SKM-1 treated with dmso at 0.1 percent for 144 hours (cell line): ENCODE measurements around the gene OSBPL10.
"Not testable (repeated sequence)": the region's sequence is repeated elsewhere in the genome, so short reads cannot be mapped to it uniquely, and the experiment has no call there.

Experiments used
- DNase-seq: peaks from one replicate; lab custom pipeline; 2025; ENCODE audit not compliant: unreplicated experiment; lab: John Stamatoyannopoulos, UW

OSBPL10 gene

GRCh38 chr3:31819441-31819840 is 161.6 kb downstream of the OSBPL10 start:
- DNase-seq: no peak

- DNase-seq: no peak
Measured at GRCh38 chr3:31817411-31817966, 163.6 kb downstream of the OSBPL10 start.

- no peak for DNase-seq
Measured at GRCh38 chr3:31815631-31816440, 165.2 kb downstream of the OSBPL10 start.

GRCh38 chr3:31815006-31815405 is 166.1 kb downstream of the OSBPL10 start:
- no peak for DNase-seq

GRCh38 chr3:31813686-31814085 is 167.4 kb downstream of the OSBPL10 start:
- no peak for DNase-seq

- DNase-seq: no peak
Measured at GRCh38 chr3:31813197-31813596, 167.9 kb downstream of the OSBPL10 start.

GRCh38 chr3:31810991-31811433 is 170.1 kb downstream of the OSBPL10 start:
- no peak for DNase-seq

GRCh38 chr3:31808143-31808720 is 172.8 kb downstream of the OSBPL10 start:
- DNase-seq: no peak

- no peak for DNase-seq
Measured at GRCh38 chr3:31804251-31805051, 176.6 kb downstream of the OSBPL10 start.

- DNase-seq: peak; percentile 3
Measured at GRCh38 chr3:31802981-31803740, 177.9 kb downstream of the OSBPL10 start.

GRCh38 chr3:31800436-31800835 is 180.6 kb downstream of the OSBPL10 start:
- no peak for DNase-seq

- no peak for DNase-seq
Measured at GRCh38 chr3:31798840-31799239, 182.2 kb downstream of the OSBPL10 start.

GRCh38 chr3:31793821-31794220 is 187.2 kb downstream of the OSBPL10 start:
- no peak for DNase-seq

GRCh38 chr3:31791090-31791430 is 190.0 kb downstream of the OSBPL10 start:
- no peak for DNase-seq

GRCh38 chr3:31790193-31791089 is 190.6 kb downstream of the OSBPL10 start:
- DNase-seq: no peak

GRCh38 chr3:31789429-31789828 is 191.6 kb downstream of the OSBPL10 start:
- DNase-seq: no peak

- DNase-seq: no peak
Measured at GRCh38 chr3:31785734-31786133, 195.3 kb downstream of the OSBPL10 start.

- DNase-seq: no peak
Measured at GRCh38 chr3:31785286-31785685, 195.8 kb downstream of the OSBPL10 start.

GRCh38 chr3:31783851-31784250 is 197.2 kb downstream of the OSBPL10 start:
- DNase-seq: not testable (repeated sequence)

GRCh38 chr3:31782306-31782705 is 198.8 kb downstream of the OSBPL10 start:
- not testable (repeated sequence) for DNase-seq
